HTERT RPE-1 (cell line): ENCODE data around the gene CCNJL.
"Not testable (repeated sequence)": the region's sequence is repeated elsewhere in the genome, so short reads cannot be mapped to it uniquely, and the experiment has no call there.

Experiments
- in situ Hi-C: fragments of 300-500 bp; cut with MboI; formaldehyde crosslinking; loops from 4 replicates; pipeline ENCODE4 v1.14.3; 2020; ENCODE audit warnings: low sequenced_read_pairs

Gene CCNJL, protein sequence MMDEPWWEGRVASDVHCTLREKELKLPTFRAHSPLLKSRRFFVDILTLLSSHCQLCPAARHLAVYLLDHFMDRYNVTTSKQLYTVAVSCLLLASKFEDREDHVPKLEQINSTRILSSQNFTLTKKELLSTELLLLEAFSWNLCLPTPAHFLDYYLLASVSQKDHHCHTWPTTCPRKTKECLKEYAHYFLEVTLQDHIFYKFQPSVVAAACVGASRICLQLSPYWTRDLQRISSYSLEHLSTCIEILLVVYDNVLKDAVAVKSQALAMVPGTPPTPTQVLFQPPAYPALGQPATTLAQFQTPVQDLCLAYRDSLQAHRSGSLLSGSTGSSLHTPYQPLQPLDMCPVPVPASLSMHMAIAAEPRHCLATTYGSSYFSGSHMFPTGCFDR

GRCh38 chr5:160312134-160312959 lies at the start of gene CCNJL:
Gene CCNJL, minus strand, starts transcription at chr5:160312564. Its CDS starts 641 bp downstream, at chr5:160311923.
- in situ Hi-C loops = no loop called here

- in situ Hi-C loops = no loop called here
These were observed 49.4 kb upstream of the CCNJL start for GRCh38 chr5:160361624-160362228.

GRCh38 chr5:160360310-160360709 lies 47.9 kb upstream of the CCNJL start:
- in situ Hi-C loops = no loop called here

DNA sequence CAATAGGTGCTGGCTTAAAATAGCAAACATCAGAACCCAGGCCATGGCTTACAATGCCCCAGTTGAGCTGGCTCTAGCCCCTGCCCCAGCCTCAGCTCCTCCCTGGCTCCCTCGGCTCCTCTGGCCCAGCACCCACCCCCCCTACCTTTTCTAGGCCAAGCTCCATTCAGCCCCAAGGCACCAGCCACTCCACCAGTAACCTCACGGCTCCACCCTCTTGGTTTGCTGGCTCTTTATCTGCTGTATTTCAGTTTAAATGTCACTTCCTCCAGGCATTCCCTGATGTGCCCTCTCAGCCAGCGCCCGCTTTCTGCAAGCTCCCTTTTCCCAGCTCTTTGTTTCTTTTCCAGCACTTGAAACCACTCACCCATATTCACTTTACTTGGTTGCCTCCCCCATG lies 47.5 kb upstream of the CCNJL start:
- in situ Hi-C loops = no loop called here

DNA sequence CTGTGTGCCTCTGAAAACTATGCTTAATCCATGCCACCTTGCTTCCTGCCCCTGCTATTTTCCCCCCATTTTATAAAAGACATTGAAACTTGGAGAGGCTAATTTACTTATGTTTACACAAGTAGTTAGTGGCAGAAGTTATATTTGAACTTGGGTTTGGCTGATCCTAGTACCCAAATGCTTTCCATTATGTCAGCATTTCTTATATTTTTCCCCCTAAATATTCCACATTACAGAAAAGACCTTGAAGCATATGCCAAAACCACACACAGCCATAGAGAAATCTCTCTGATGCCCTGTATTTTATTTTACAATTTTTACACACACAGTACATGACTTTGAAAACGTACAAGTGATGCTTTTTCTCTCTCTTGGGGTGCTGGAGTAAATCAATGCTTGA lies 46.9 kb upstream of the CCNJL start:
- in situ Hi-C loops = no loop called here

DNA sequence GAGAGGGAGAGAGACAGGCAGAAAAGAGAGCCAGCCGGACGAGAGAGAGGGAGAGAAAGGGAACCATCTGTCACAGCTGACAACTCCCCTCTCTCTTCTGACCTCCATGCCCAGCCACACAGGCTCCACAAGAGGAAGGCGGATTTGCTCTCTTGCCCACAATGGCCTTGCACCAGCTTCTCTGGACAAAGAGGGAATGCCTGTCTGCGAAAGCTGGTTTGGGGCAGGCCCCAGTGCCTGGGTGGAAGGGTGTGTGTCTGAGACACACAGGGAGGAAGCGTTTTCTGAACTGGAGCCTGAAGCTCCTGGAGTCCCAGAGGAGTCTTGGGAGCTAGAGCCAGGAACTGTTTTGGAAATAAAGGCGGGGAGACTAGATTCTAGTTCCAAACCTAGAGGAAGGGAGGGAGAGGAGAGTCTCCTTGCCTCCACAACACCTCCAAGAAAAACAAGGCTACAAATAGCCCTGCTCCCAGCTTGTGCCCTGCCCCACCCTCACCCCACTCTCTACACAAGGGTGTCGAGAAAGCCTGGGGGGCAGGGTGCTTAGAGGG lies 45.6 kb upstream of the CCNJL start:
- in situ Hi-C loops = no loop called here

- in situ Hi-C loops = no loop called here
These were observed 45.0 kb upstream of the CCNJL start for GRCh38 chr5:160357394-160357793.

- in situ Hi-C loops = no loop called here
These were observed 44.4 kb upstream of the CCNJL start for GRCh38 chr5:160356550-160357347.

- in situ Hi-C loops = no loop called here
These were observed 42.3 kb upstream of the CCNJL start for GRCh38 chr5:160354666-160355065.

GRCh38 chr5:160353379-160353778 lies 41.0 kb upstream of the CCNJL start:
- in situ Hi-C loops = no loop called here

GRCh38 chr5:160352308-160352707 lies 39.9 kb upstream of the CCNJL start:
- in situ Hi-C loops = no loop called here

DNA sequence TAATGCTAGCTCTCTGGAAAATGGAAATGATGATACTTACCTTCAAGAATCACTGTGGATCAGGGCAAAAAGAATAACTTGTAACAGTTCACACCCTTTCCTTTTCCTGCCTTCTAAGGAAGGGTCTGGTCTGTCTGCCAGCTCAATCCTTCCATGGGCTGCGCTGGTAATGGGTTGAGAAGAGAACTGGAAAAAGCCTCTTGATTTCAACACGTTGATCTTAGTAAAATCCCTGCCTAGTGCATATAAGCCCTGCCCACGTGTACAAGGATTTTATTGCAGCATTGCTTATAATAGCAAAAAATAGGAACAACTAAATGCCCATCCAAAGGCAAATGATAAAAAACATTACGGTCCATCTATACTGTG lies 37.6 kb upstream of the CCNJL start:
- in situ Hi-C loops = no loop called here

- in situ Hi-C loops = no loop called here
These were observed 37.0 kb upstream of the CCNJL start for GRCh38 chr5:160349249-160349934.

DNA sequence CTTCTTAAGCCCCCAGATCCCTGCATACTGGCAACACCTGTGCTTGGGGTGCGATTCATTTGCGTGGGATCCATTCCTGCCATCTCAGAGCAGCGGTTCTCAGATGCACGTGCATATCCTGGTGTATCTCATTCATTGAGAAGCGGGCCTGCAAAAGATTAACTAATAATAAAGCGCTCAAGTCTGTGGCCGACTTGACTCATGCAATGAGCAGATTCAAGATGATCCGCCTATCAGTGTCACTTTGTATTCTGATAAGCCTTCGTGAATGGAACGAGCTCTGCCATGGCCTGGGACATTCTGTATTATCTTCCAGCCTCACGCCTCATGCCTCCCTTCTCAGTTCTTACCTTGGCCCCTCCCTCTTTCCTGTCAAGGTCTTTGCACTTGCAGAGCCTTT lies 35.7 kb upstream of the CCNJL start:
- in situ Hi-C loops = no loop called here

GRCh38 chr5:160347448-160347847 lies 35.1 kb upstream of the CCNJL start:
- in situ Hi-C loops = no loop called here

DNA sequence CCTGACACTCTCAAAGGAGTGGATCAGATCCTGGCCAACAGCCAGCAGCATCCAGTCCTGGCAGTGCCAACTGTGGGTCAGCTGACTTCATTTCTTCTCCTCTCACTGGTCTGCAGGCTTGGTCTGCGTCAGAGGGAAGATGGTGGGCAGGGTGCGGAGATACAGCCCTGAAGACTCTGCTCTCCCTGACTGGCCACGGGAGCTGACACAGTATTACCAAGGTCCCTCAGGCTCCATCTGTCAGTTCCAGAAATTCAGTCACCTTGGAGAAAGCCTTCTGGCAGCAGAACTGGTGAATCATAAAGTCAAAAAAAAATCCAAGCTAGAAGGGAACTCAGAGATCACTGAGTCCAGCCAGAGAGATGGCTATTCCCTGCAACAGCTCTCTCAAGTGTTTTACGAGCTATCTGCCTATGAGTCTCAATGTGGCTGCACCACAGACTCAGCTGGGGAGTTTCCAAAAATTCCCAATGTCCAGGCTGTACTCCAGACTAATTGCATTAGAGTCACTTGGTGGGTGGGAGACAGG lies 30.1 kb upstream of the CCNJL start:
- in situ Hi-C loops = no loop called here

GRCh38 chr5:160341309-160341870 lies 29.0 kb upstream of the CCNJL start:
- in situ Hi-C loops = no loop called here

DNA sequence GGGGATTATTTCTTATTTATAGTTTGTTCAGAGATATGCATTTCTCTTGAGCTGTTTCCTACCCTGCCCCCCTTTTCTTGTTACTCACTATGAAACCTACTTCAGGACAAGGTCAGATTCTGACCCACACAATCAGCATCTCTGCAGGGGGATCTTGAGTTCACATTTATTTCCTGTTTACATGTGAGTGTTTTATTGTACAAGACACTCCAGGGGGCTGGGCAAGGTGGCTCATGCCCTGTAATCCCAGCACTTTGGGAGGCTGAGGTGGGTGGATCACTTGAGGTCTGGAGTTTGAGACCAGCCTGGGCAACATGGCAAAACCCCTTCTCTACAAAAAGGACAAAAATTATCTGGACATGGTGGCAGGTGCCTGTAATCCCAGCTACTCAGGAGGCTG lies 28.1 kb upstream of the CCNJL start:
- in situ Hi-C loops = not testable (repeated sequence)

- in situ Hi-C loops = no loop called here
These were observed 27.2 kb upstream of the CCNJL start for GRCh38 chr5:160339406-160340130.
